K562 (cell line): Measurements from ENCODE around the gene SPAM1. TPM values are rescaled to one million over a fixed set of nuclear protein-coding genes. Genes with fewer than 3 reads are reported as not detected.

Experiments
- ATAC-seq: fragments of 200-7000 bp; cut with Tn5 transposase; 3 replicates; pipeline ENCODE4 v1.9.1; 2020; ENCODE audit warnings: moderate library complexity
- BruUV-seq: library from RNA; stranded (reverse); fragments of 400-500 nt; replicated peaks from 2 replicates; lab custom pipeline; 2021; lab: Mats Ljungman, UMichigan
- CTCF ChIA-PET: fragments of 300-600 bp; formaldehyde crosslinking; extraction: SDS; loops from one replicate; lab custom pipeline; 2021; ENCODE audit warnings: low intra/inter-chr PET ratio; lab: Yijun Ruan, JAX
- POLR2A ChIA-PET: fragments of 300-600, 350-650 bp; sonication (Branson Sonifier 250); formaldehyde crosslinking; extraction: SDS; loops from one replicate; lab custom pipeline; 2021; ENCODE audit warnings: antibody characterized with exemption, inconsistent platforms; lab: Yijun Ruan, JAX
- DNase-seq, 4 experiments: peaks; one replicate each; pipeline versions ENCODE4 v3.0.0 to v3.0.0-alpha.2; 2011 to 2018; ENCODE audit warnings: low spot score in 3 of 4, mixed read lengths in 3 of 4; ENCODE audit errors: extremely low read depth in 1 of 4
- FAIRE-seq: peaks from 2 replicates; lab custom pipeline; 2011; peaks lifted over from hg19 to GRCh38; lab: Jason Lieb, UNC
- H2AFZ ChIP-seq: 2 replicates; pipeline ENCODE4 v1.6.0; 2011; ENCODE audit warnings: low read depth, low read length, control low read depth, inconsistent platforms
- H3K27ac ChIP-seq: fragments of 200-600 bp; 3 replicates; pipeline ENCODE4 v1.8.0; 2011; ENCODE audit warnings: low read depth, mild to moderate bottlenecking, control low read depth, inconsistent platforms, low read length, moderate library complexity, mixed read lengths; ENCODE audit errors: extremely low read depth
- H3K27me3 ChIP-seq, 2 experiments: fragments of 300-600 bp in 1 of 2; 2 replicates in 1 of 2; 3 replicates in 1 of 2; pipeline versions ENCODE4 v1.6.0 to v1.8.0; 2011; ENCODE audit warnings: inconsistent platforms in 2 of 2, low read length in 2 of 2, mild to moderate bottlenecking in 1 of 2, mixed read lengths in 1 of 2, moderate library complexity in 1 of 2; ENCODE audit not compliant: control insufficient read depth in 2 of 2, insufficient read depth in 2 of 2
- H3K36me3 ChIP-seq: fragments of 300-600 bp; 3 replicates; pipeline ENCODE4 v1.8.0; 2011; ENCODE audit warnings: mild to moderate bottlenecking, low read length, inconsistent platforms; ENCODE audit not compliant: control insufficient read depth, insufficient read depth
- H3K4me1 ChIP-seq, 2 experiments: fragments of 200-600 bp in 1 of 2; replicated peaks in 1 of 2; 2 replicates in 1 of 2; 3 replicates in 1 of 2; pipeline versions ENCODE4 v1.5.1 to v1.8.0; 2011; ENCODE audit warnings: inconsistent platforms in 2 of 2, low read length in 2 of 2, mild to moderate bottlenecking in 1 of 2, mixed read lengths in 1 of 2, moderate library complexity in 1 of 2; ENCODE audit not compliant: control insufficient read depth in 2 of 2, insufficient read depth in 2 of 2
- H3K4me2 ChIP-seq: 2 replicates; pipeline ENCODE4 v1.6.1; 2011; ENCODE audit warnings: low read length, control low read depth, inconsistent platforms, mixed read lengths; ENCODE audit not compliant: insufficient read depth
- H3K4me3 ChIP-seq: fragments of 200-600 bp; sonication (generic), shearing (Covaris generic); 2 replicates; pipeline ENCODE4 v1.5.1; 2016; ENCODE audit warnings: control low read depth, inconsistent platforms
- H3K79me2 ChIP-seq: fragments of 200-600 bp; 3 replicates; pipeline ENCODE4 v1.8.0; 2011; ENCODE audit warnings: low read length, inconsistent platforms; ENCODE audit not compliant: control insufficient read depth, insufficient read depth
- H3K9ac ChIP-seq, 2 experiments: 2 replicates each; pipeline versions ENCODE4 v1.6.0 to v1.6.1; 2011; ENCODE audit warnings: low read depth in 2 of 2, low read length in 2 of 2, control low read depth in 1 of 2, inconsistent platforms in 1 of 2, mild to moderate bottlenecking in 1 of 2, mixed read lengths in 1 of 2; ENCODE audit not compliant: insufficient read depth in 1 of 2
- H3K9me1 ChIP-seq: one replicate; pipeline ENCODE4 v1.6.0; 2011; ENCODE audit warnings: inconsistent platforms, mild to moderate bottlenecking, low read length, moderate library complexity; ENCODE audit not compliant: control insufficient read depth, insufficient read depth
- H3K9me3 ChIP-seq: replicated peaks from 2 replicates; pipeline ENCODE4 v1.5.1; 2011; ENCODE audit warnings: low read depth, low read length, inconsistent platforms; ENCODE audit not compliant: control insufficient read depth, insufficient read depth
- H4K20me1 ChIP-seq: replicated peaks from 2 replicates; pipeline ENCODE4 v1.6.1; 2011; ENCODE audit warnings: low read length, inconsistent platforms, mixed read lengths; ENCODE audit not compliant: control insufficient read depth, insufficient read depth
- DACH1 ChIP-seq: fragments of 450-650 bp; IDR thresholded peaks from 2 replicates; pipeline ENCODE4 v1.6.1; 2018; ENCODE audit not compliant: partially characterized antibody
- LCOR ChIP-seq: sonication (generic); formaldehyde crosslinking; IDR thresholded peaks from 2 replicates; pipeline ENCODE4 v1.8.0; 2022; ENCODE audit warnings: mild to moderate bottlenecking, missing genetic modification reagents
- MECOM ChIP-seq: fragments of 250-450 bp; sonication (Bioruptor Pico); IDR thresholded peaks from 2 replicates; pipeline ENCODE4 v1.8.0; 2022; ENCODE audit warnings: inconsistent platforms
- MTA1 ChIP-seq: fragments of 450-650 bp; IDR thresholded peaks from 2 replicates; pipeline ENCODE4 v1.6.1; 2017; ENCODE audit warnings: borderline replicate concordance
- WHSC1 ChIP-seq: IDR thresholded peaks from one replicate; pipeline ENCODE4 v1.6.1; 2012; ENCODE audit warnings: low read length, control low read depth, inconsistent platforms
- WGBS: fragments of 100-300 bp; shearing (Covaris generic); methylation state at CpG from one replicate; pipeline ENCODE4 v1.1.6; 2016; ENCODE audit warnings: low coverage, mixed read lengths; ENCODE audit not compliant: insufficient coverage; ENCODE audit errors: missing lambda C conversion rate; 5-methylcytosine and 5-hydroxymethylcytosine counted together
- in situ Hi-C: fragments of 300-500 bp; cut with MboI; formaldehyde crosslinking; loops from 4 replicates; pipeline ENCODE4 v1.15.0; 2018; ENCODE audit warnings: inconsistent platforms, mixed read lengths
- intact Hi-C: fragments of 100-400 bp; cut with micrococcal nuclease; formaldehyde crosslinking; loops from 2 replicates; pipeline ENCODE4 v1.14.2; 2022
- polyA plus RNA-seq, 8 experiments: library from polyadenylated mRNA; depleted of rRNA in 4 of 8; stranded (reverse) in 5 of 8; unstranded in 3 of 8; fragments of >200 nt; fragmentation: Nextera tagmentation in 2 of 8; fragmentation: Illumina TruSeq in 1 of 8; extraction: Ambion mirVana in 2 of 8; extraction: Trizol in 1 of 8; gene quantifications; 2 replicates each; pipeline versions ENCODE4 v1.2.1 to v1.2.3, GENCODE V29; 2011 to 2014; ENCODE audit warnings: inconsistent platforms in 1 of 8, missing spikeins in 1 of 8
- total RNA-seq, 7 experiments: library from RNA; depleted of rRNA in 6 of 7; stranded (reverse); fragments of >200 nt in 6 of 7; fragmentation: Illumina TruSeq in 2 of 7; extraction: Trizol in 2 of 7; gene quantifications; 2 replicates each; pipeline versions ENCODE4 v1.2.1 to v1.2.3, GENCODE V29; 2011 to 2021; ENCODE audit warnings: low replicate concordance in 1 of 7
- TF ChIP-seq, protein P1 (sequence below), 2 experiments: IDR thresholded peaks in 1 of 2; conservative IDR thresholded peaks in 1 of 2; 2 replicates each; pipeline ENCODE4 v1.6.1; 2016; ENCODE audit warnings: low read depth in 2 of 2, mild to moderate bottlenecking in 1 of 2, missing compliant biosample characterization in 1 of 2, missing genetic modification characterization in 1 of 2, moderate library complexity in 1 of 2

Gene SPAM1
- total and polyA plus RNA-seq, 9 of the 15 experiments (the other 6 are each of a cell fraction or from before 2014, with no cell fraction given), result not detected

DNA sequence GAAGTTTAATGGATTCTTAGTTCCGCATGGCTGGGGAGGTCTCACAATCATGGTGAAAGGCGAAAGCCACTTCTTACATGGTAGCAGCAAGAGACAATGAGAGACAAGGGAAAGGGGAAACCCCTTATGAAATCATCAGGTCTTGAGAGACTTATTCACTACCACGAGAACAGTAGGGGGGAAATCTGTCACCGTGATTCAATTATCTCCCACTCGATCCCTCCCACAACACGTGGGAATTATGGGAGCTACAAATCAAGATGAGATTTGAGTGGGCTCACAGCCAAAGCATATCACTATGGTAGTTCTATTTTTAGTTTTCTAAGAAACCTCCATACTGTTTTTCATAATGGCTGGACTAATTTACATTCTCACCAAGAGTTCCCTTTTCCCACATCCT, 36.7 kb downstream of the SPAM1 start:
- Histone ChIP-seq H3K79me2 (no peaks in the 10 kb centered on the region), H3K27ac (no peak overlapping the region), H3K9me1 (no peaks in the 10 kb centered on the region), H3K4me3 (no peak overlapping the region), H3K36me3 (no peaks in the 10 kb centered on the region), H3K27me3 (no peaks in the 10 kb centered on the region), H3K9ac (no peak overlapping the region), H3K9me3 (no peaks in the 10 kb centered on the region), H3K4me2 (no peak overlapping the region), H4K20me1 (no peaks in the 10 kb centered on the region), H2AFZ (no peak overlapping the region), H3K4me1 (no peaks in the 10 kb centered on the region)
- CTCF ChIA-PET, result no interaction called here
- FAIRE-seq (no peak), DNase-seq (no peak), ATAC-seq (no peak)
- no TSS peak for BruUV-seq
- POLR2A ChIA-PET, result no interaction called here
- 3% methylated on average over 6 of the region's 6 CpGs for WGBS
- no peak for TF ChIP-seq WHSC1
- TF ChIP-seq, protein P1, sequence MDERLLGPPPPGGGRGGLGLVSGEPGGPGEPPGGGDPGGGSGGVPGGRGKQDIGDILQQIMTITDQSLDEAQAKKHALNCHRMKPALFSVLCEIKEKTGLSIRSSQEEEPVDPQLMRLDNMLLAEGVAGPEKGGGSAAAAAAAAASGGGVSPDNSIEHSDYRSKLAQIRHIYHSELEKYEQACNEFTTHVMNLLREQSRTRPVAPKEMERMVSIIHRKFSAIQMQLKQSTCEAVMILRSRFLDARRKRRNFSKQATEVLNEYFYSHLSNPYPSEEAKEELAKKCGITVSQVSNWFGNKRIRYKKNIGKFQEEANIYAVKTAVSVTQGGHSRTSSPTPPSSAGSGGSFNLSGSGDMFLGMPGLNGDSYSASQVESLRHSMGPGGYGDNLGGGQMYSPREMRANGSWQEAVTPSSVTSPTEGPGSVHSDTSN (CRISPR knock-in tag; IDR thresholded peaks at IDR 0.05; ENCODE audit: low read depth), result no peak
- TF ChIP-seq, protein P1 (tag; conservative IDR thresholded peaks at IDR 0.05; ENCODE audit: low read depth), result 0 out of 2 replicates have a peak, but pooled peaks have one; percentile 13
- no peak for TF ChIP-seq DACH1
- no peak for TF ChIP-seq MECOM (CRISPR knock-in tag)
- TF ChIP-seq LCOR (CRISPR knock-in tag), result no peak
- no peak for TF ChIP-seq MTA1
- in situ Hi-C loops (no loop called here), intact Hi-C loops (no loop called here)
